ENCODE data around the gene STIP1. TPM values are rescaled to one million over a fixed set of nuclear protein-coding genes. Genes with fewer than 3 reads are reported as not detected.
A peak's percentile ranks its signal among the peaks of the same experiment; 100 is the strongest.

Gene STIP1
- total and polyA plus RNA-seq, 9 of the 15 experiments (the other 6 are each of a cell fraction or from before 2014, with no cell fraction given), result 58.1 to 465 (median 346) TPM

DNA sequence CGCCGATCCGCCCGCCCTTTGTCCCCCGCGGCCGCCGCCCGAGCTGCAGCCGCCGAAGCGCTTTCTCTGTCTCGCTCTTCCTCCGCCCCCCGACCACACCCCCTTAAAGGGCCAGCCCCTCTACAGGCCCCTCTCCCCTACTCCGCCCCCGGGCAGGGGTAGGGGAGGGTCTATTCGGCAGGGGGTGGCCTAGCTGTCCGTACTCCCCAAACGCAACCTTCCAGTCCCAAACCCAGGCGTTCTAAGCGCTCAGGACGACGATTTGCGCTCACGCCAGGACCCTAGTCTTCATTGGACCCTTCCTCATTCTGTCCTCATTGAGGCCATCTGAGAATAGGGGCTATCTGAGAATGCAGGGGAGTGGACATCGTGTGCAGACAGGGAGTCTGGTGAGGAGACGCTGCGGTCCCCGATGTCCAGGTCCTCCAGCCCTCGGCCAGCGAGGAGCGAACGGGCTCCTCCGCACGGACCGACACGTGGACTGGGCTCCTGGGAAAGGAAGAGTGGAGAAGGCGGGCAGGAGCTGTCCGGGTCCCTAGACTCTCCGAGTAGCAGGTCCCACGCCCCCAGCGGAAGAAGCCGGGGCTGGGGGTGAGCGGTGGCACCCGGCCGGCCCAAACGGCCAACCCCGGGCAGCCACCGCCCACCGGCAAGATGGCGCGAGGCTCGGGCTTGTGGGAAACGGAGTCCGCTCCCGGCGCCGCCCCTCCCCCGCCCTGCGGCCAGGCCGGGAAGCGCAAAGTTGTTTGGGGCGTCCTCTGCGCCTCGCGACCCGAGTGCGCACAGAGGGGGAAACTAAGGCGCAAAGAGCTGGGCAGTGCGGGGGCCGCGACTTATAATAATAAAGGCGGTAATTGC lies 61.1 kb downstream of the STIP1 start, which contains the start of gene PPP1R14B (continued):
- peak; percentile 5 for TF ChIP-seq ZNF146 (CRISPR knock-in tag; IDR thresholded peaks at IDR 0.05; ENCODE audit: unreplicated experiment)
- TF ChIP-seq, protein P1, sequence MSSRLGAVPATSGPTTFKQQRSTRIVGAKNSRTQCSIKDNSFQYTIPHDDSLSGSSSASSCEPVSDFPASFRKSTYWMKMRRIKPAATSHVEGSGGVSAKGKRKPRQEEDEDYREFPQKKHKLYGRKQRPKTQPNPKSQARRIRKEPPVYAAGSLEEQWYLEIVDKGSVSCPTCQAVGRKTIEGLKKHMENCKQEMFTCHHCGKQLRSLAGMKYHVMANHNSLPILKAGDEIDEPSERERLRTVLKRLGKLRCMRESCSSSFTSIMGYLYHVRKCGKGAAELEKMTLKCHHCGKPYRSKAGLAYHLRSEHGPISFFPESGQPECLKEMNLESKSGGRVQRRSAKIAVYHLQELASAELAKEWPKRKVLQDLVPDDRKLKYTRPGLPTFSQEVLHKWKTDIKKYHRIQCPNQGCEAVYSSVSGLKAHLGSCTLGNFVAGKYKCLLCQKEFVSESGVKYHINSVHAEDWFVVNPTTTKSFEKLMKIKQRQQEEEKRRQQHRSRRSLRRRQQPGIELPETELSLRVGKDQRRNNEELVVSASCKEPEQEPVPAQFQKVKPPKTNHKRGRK (tag; IDR thresholded peaks at IDR 0.05), result no peak
- TF ChIP-seq, protein P2, sequence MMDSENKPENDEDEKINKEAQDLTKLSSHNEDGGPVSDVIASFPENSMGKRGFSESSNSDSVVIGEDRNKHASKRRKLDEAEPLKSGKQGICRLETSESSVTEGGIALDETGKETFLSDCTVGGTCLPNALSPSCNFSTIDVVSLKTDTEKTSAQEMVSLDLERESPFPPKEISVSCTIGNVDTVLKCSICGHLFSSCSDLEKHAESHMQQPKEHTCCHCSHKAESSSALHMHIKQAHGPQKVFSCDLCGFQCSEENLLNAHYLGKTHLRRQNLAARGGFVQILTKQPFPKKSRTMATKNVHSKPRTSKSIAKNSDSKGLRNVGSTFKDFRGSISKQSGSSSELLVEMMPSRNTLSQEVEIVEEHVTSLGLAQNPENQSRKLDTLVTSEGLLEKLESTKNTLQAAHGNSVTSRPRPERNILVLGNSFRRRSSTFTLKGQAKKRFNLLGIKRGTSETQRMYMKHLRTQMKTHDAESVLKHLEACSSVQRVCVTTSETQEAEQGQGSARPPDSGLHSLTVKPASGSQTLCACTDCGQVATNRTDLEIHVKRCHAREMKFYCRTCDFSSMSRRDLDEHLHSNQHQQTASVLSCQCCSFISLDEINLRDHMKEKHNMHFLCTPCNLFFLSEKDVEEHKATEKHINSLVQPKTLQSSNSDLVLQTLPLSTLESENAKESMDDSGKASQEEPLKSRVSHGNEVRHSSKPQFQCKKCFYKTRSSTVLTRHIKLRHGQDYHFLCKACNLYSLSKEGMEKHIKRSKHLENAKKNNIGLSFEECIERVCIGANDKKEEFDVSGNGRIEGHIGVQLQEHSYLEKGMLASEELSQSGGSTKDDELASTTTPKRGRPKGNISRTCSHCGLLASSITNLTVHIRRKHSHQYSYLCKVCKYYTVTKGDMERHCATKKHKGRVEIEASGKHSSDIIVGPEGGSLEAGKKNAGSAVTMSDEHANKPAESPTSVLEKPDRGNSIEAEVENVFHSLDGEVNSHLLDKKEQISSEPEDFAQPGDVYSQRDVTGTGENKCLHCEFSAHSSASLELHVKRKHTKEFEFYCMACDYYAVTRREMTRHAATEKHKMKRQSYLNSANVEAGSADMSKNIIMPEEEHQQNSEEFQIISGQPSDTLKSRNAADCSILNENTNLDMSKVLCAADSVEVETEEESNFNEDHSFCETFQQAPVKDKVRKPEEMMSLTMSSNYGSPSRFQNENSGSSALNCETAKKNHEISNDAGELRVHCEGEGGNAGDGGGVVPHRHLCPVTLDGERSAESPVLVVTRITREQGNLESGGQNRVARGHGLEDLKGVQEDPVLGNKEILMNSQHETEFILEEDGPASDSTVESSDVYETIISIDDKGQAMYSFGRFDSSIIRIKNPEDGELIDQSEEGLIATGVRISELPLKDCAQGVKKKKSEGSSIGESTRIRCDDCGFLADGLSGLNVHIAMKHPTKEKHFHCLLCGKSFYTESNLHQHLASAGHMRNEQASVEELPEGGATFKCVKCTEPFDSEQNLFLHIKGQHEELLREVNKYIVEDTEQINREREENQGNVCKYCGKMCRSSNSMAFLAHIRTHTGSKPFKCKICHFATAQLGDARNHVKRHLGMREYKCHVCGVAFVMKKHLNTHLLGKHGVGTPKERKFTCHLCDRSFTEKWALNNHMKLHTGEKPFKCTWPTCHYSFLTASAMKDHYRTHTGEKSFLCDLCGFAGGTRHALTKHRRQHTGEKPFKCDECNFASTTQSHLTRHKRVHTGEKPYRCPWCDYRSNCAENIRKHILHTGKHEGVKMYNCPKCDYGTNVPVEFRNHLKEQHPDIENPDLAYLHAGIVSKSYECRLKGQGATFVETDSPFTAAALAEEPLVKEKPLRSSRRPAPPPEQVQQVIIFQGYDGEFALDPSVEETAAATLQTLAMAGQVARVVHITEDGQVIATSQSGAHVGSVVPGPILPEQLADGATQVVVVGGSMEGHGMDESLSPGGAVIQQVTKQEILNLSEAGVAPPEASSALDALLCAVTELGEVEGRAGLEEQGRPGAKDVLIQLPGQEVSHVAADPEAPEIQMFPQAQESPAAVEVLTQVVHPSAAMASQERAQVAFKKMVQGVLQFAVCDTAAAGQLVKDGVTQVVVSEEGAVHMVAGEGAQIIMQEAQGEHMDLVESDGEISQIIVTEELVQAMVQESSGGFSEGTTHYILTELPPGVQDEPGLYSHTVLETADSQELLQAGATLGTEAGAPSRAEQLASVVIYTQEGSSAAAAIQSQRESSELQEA (IDR thresholded peaks at IDR 0.05; ENCODE audit: low read depth), result no peak
- no peak for TF ChIP-seq NCOA6 (IDR thresholded peaks at IDR 0.05)
- TF ChIP-seq NCOA4 (IDR thresholded peaks at IDR 0.05; ENCODE audit: partially characterized antibody), result no peak
- TF ChIP-seq KAT2B (IDR thresholded peaks at IDR 0.05; ENCODE audit: low read depth, low read length), result no peak
- no peak for TF ChIP-seq ZNF766 (CRISPR knock-in tag; conservative IDR thresholded peaks at IDR 0.05)
- no peak for TF ChIP-seq CBFA2T2 (conservative IDR thresholded peaks at IDR 0.05)
- peak; percentile 78; the same call in 1 of the 2 replicates for TF ChIP-seq XRCC5 (IDR thresholded peaks at IDR 0.05; ENCODE audit: low read depth, low read length)
- TF ChIP-seq FOXK2 (conservative IDR thresholded peaks at IDR 0.05 in 1 of 2, IDR thresholded peaks at IDR 0.05 in 1 of 2; ENCODE audit: low read depth in 2 of 2), result no peak; a peak in 1 of 4 replicates
- TF ChIP-seq CCAR2 (IDR thresholded peaks at IDR 0.05; ENCODE audit: low read depth, low read length), result no peak
- TF ChIP-seq, protein P3, sequence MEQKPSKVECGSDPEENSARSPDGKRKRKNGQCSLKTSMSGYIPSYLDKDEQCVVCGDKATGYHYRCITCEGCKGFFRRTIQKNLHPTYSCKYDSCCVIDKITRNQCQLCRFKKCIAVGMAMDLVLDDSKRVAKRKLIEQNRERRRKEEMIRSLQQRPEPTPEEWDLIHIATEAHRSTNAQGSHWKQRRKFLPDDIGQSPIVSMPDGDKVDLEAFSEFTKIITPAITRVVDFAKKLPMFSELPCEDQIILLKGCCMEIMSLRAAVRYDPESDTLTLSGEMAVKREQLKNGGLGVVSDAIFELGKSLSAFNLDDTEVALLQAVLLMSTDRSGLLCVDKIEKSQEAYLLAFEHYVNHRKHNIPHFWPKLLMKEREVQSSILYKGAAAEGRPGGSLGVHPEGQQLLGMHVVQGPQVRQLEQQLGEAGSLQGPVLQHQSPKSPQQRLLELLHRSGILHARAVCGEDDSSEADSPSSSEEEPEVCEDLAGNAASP (IDR thresholded peaks at IDR 0.05), result no peak
- TF ChIP-seq CSDE1 (IDR thresholded peaks at IDR 0.05), result no peak
- 0 out of 2 replicates have a peak, but pooled peaks have one; percentile 20 for TF ChIP-seq ETV1 (tag; conservative IDR thresholded peaks at IDR 0.05; ENCODE audit: low read depth)
- TF ChIP-seq TRIM24 (IDR thresholded peaks at IDR 0.05), result no peak
- no peak for TF ChIP-seq ZFP36 (IDR thresholded peaks at IDR 0.05; ENCODE audit: low read depth, low read length, partially characterized antibody)
- no peak for TF ChIP-seq TAF15 (IDR thresholded peaks at IDR 0.05; ENCODE audit: low read depth, low read length)
